ENCODE results near the gene ARF3. TPM values are rescaled to one million over a fixed set of nuclear protein-coding genes. Genes with fewer than 3 reads are reported as not detected.

The ARF3 gene
- total and polyA plus RNA-seq, 8 donors, result 34.7 to 56.5 (median 42.5) TPM

DNA sequence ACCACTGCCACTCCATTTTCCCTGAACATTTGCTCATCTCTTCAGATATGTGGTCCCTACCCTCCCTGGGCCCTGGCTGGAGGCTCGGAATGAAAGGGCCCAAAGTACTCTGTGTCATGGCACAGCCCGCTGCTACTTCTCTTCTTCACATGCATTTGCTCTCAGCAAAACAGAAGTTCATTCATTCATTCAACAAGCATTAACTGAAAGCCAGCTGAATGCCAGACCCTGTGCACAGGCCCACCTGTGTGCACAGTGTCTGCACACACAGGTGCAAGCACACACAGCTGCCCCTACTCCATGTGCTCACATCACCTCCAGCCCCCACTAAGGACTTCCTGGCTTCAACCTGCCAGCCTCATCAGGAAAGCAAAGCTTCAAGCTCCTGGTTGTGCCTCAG lies 28.6 kb upstream of the ARF3 start:
- Histone ChIP-seq H3K9me3 (no peaks in the 10 kb centered on the region), H3K4me1 (peaks cover 6 to 16% (median 12%) of the 10 kb centered on the region in 4 donors), H3K27ac (no peak overlapping the region), H3K27me3 (peaks cover 13 to 100% (median 71%) of the 10 kb centered on the region in 3 donors), H3K36me3 (no peaks in the 10 kb centered on the region), H3K4me3 (no peak overlapping the region)
- TF ChIP-seq POLR2A (IDR thresholded peaks at IDR 0.05), result no peak
- WGBS, 5 donors, result 66 to 77% (median 70%) methylated on average over 2 of the region's 2 CpGs
- intact Hi-C loops (cut with DNase I; ENCODE audit: low total_unique reads), result no loop called here
- no peak for DNase-seq

DNA sequence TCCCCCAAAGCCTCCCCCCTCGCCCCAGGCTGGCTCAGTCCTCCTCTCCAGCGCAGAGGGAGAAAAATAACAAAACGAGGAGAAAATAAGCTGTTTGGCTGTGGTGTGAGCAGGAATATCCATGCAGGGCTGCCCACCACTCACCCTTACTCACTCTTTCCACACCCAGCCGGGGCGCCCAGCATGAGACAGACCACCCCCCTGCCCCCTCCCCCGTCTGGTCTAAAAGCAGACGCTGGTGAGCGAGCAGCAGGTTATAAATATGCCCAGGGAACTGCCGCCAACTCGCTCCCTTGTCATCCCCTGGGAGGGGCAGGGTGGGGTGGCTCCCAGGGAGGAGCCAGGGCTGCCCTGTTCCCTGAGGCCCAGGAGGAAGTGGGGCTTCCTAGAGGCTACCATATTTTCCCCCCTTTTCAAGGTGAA lies 28.2 kb upstream of the ARF3 start:
- peak in 1 of 2 donors; percentile 45 for DNase-seq
- Histone ChIP-seq H3K4me3 (no peak overlapping the region), H3K4me1 (peaks cover 11 to 20% (median 16%) of the 10 kb centered on the region in 4 donors), H3K36me3 (no peaks in the 10 kb centered on the region), H3K9me3 (no peaks in the 10 kb centered on the region), H3K27me3 (peaks cover 17 to 100% (median 74%) of the 10 kb centered on the region in 3 donors), H3K27ac (no peak overlapping the region)
- TF ChIP-seq EP300 (IDR thresholded peaks at IDR 0.05) (no peak), POLR2A (IDR thresholded peaks at IDR 0.05) (no peak), POLR2AphosphoS5 (IDR thresholded peaks at IDR 0.05) (no peak)
- TF ChIP-seq, protein P1, sequence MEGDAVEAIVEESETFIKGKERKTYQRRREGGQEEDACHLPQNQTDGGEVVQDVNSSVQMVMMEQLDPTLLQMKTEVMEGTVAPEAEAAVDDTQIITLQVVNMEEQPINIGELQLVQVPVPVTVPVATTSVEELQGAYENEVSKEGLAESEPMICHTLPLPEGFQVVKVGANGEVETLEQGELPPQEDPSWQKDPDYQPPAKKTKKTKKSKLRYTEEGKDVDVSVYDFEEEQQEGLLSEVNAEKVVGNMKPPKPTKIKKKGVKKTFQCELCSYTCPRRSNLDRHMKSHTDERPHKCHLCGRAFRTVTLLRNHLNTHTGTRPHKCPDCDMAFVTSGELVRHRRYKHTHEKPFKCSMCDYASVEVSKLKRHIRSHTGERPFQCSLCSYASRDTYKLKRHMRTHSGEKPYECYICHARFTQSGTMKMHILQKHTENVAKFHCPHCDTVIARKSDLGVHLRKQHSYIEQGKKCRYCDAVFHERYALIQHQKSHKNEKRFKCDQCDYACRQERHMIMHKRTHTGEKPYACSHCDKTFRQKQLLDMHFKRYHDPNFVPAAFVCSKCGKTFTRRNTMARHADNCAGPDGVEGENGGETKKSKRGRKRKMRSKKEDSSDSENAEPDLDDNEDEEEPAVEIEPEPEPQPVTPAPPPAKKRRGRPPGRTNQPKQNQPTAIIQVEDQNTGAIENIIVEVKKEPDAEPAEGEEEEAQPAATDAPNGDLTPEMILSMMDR (IDR thresholded peaks at IDR 0.05), result no peak
- intact Hi-C loops (cut with DNase I; ENCODE audit: low total_unique reads), result no loop called here
- WGBS, 5 donors, result 17 to 30% (median 22%) methylated on average over 7 to 10 of the region's 10 CpGs

DNA sequence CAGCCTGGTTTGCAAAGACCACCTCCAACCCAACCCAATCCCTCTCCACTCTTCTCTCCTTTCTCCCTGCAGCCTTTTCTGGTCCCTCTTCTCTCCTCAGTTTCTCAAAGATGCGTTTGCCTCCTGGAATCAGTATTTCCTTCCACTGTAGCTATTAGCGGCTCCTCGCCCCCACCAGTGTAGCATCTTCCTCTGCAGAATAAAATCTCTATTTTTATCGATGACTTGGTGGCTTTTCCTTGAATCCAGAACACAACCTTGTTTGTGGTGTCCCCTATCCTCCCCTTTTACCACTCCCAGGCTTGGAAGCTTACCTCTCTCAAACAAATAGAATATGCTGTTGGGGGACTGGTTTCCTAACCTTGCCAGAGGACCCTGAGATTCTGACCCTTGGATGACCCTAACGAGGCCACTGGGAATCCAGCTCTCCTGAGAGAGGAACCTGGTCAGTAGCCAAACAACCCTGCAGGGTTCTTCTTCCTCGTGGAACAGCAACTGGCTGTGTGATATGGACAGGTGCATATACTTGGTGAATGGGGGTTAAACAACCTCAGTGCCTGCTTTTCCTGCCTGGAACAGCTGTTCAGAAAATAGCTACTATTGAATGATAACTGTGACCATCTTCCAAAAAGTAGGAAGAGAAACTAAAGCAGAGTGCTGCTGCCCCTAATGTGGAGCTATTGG lies 25.3 kb upstream of the ARF3 start:
- H3K9me3 ChIP-seq, result no peaks in the 10 kb centered on the region
- H3K4me1 ChIP-seq, result peaks cover 39 to 47% (median 43%) of the 10 kb centered on the region in 4 donors
- DNase-seq, result no peak
- H3K4me3 ChIP-seq, result no peak overlapping the region
- no peaks in the 10 kb centered on the region for H3K36me3 ChIP-seq
- intact Hi-C loops (cut with DNase I; ENCODE audit: low total_unique reads), result no loop called here
- no peak overlapping the region for H3K27ac ChIP-seq
- H3K27me3 ChIP-seq, result peaks cover 29 to 100% (median 83%) of the 10 kb centered on the region in 3 donors
- TF ChIP-seq POLR2A (IDR thresholded peaks at IDR 0.05) (no peak), POLR2AphosphoS5 (IDR thresholded peaks at IDR 0.05) (no peak), EP300 (IDR thresholded peaks at IDR 0.05) (no peak)
- TF ChIP-seq, protein P1 (IDR thresholded peaks at IDR 0.05), result no peak
- 43 to 65% (median 47%) methylated on average over 6 of the region's 6 CpGs for WGBS, 5 donors

DNA sequence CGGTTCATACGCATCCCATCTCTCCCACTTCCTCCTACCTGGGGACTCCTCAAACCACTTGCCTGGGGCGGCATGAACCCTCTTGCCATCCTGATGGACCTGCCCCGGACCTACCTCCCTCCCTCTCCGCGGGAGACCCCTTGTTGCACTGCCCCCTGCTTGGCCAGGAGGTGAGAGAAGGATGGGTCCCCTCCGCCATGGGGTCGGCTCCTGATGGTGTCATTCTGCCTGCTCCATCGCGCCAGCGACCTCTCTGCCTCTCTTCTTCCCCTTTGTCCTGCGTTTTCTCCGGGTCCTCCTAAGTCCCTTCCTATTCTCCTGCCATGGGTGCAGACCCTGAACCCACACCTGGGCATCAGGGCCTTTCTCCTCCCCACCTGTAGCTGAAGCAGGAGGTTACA lies 24.5 kb upstream of the ARF3 start:
- H3K36me3 ChIP-seq, result no peaks in the 10 kb centered on the region
- H3K27me3 ChIP-seq, result peaks cover 29 to 100% (median 83%) of the 10 kb centered on the region in 3 donors
- TF ChIP-seq POLR2AphosphoS5 (IDR thresholded peaks at IDR 0.05) (no peak), EP300 (IDR thresholded peaks at IDR 0.05) (no peak), POLR2A (IDR thresholded peaks at IDR 0.05) (no peak)
- peak overlapping the region in 3 of 4 donors; percentile 25 to 53 (median 43) for H3K4me3 ChIP-seq
- no peak overlapping the region for H3K27ac ChIP-seq
- intact Hi-C loops (cut with DNase I; ENCODE audit: low total_unique reads), result no loop called here
- DNase-seq, result no peak
- WGBS, 5 donors, result 9 to 15% (median 13%) methylated on average over 11 to 13 of the region's 13 CpGs
- H3K4me1 ChIP-seq, result peaks cover 39 to 48% (median 43%) of the 10 kb centered on the region in 4 donors
- no peaks in the 10 kb centered on the region for H3K9me3 ChIP-seq

DNA sequence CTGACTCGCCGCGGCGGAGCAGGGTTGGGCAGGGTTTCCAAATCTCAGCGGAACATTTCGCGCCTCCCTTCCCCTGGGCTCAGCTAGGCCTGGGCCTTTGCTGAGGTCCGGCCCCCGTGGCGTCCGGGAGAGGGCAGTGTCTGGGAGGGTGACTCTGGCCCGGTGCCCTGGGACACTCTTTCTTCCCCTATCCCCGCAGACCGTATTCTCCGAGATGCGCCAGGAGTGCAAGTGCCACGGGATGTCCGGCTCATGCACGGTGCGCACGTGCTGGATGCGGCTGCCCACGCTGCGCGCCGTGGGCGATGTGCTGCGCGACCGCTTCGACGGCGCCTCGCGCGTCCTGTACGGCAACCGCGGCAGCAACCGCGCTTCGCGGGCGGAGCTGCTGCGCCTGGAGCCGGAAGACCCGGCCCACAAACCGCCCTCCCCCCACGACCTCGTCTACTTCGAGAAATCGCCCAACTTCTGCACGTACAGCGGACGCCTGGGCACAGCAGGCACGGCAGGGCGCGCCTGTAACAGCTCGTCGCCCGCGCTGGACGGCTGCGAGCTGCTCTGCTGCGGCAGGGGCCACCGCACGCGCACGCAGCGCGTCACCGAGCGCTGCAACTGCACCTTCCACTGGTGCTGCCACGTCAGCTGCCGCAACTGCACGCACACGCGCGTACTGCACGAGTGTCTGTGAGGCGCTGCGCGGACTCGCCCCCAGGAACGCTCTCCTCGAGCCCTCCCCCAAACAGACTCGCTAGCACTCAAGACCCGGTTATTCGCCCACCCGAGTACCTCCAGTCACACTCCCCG lies 23.9 kb upstream of the ARF3 start:
- DNase-seq, result peak in 1 of 2 donors; percentile 74
- intact Hi-C loops (cut with DNase I; ENCODE audit: low total_unique reads), result no loop called here
- TF ChIP-seq POLR2A (IDR thresholded peaks at IDR 0.05), result no peak
- no peak for TF ChIP-seq POLR2AphosphoS5 (IDR thresholded peaks at IDR 0.05)
- H3K4me3 ChIP-seq, result peak overlapping the region; percentile 4 to 53 (median 34)
- peaks cover 39 to 48% (median 43%) of the 10 kb centered on the region in 4 donors for H3K4me1 ChIP-seq
- H3K9me3 ChIP-seq, result no peaks in the 10 kb centered on the region
- 2 to 6% (median 3%) methylated on average over 25 to 91 of the region's 91 CpGs for WGBS, 5 donors
- peaks cover 29 to 100% (median 79%) of the 10 kb centered on the region in 3 donors for H3K27me3 ChIP-seq
- H3K27ac ChIP-seq, result no peak overlapping the region
- no peaks in the 10 kb centered on the region for H3K36me3 ChIP-seq
